HG03064 (cell line): ENCODE measurements around the gene GNGT2.
A peak's percentile ranks its signal among the peaks of the same experiment; 100 is the strongest.

Experiments used
- ATAC-seq: cut with Tn5 transposase; IDR thresholded peaks from one replicate; pipeline ENCODE4 v1.9.1; 2021; ENCODE audit warnings: low read depth; ENCODE audit not compliant: unreplicated experiment

The GNGT2 gene

DNA sequence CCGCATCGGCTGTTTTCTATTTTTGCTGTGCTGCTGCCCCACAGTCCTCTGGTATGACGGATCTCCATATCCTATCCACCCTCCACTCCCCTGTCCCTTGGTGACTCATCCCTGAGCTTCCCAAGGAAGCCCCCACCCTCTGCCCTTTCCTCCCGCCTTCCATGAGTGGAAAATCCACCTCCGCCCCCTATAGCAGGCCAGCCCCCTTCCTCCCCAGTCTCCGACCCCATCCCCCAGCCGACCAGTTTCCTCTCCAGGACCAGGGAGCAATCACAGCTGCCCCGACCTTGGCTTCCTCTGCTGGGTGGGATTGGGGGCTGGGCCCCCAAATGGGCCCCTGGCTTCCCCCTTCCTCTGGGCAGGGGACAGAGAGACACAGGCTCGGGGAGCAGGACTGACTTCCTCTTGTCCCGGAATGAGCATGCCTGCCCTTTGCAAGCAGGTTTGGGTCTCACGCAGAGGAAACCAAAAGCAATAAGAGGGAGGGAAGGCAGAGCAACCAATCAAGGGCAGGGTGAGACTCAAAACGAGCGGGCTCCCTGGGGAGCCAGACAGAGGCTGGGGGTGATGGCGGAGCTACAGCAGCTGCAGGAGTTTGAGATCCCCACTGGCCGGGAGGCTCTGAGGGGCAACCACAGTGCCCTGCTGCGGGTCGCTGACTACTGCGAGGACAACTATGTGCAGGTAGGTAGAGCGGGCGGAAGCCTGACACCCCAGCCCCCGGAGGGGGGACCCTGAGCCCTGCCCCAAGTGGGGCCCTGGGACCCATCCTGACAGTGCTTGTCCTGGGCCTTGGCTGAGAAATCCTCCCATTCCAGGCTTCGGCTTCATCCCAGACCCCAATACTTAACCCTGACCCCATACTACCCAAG, at the start of gene GNGT2, which contains the start of gene ABI3:
GNGT2 (minus strand) TSS at position 417 of the 872 bp plus-strand sequence. CDS start 3,152 bp downstream, outside the sequence.
ABI3 (plus strand) TSS at position 550 of the 872 bp plus-strand sequence; CDS start at position 568, 18 bp downstream.
- peak; percentile 47 for ATAC-seq

DNA sequence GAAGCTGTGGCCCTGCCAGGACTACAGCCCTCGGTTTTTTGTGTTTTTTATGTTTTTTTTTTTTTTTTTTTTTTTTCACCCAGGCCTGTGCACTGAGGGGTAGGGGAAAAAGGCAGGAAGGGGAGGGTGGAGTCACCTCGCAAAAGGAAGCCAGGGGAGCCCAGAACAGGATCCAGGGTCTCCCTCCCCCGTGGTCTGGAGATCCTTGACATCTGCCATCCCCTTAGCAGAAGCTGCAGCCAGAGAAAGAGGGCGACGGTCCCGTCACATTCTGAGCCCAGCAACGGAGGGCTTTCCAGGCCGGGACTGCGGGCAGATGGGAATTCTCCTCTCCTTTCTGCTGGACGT, 49.3 kb upstream of the GNGT2 start:
- no peak for ATAC-seq

DNA sequence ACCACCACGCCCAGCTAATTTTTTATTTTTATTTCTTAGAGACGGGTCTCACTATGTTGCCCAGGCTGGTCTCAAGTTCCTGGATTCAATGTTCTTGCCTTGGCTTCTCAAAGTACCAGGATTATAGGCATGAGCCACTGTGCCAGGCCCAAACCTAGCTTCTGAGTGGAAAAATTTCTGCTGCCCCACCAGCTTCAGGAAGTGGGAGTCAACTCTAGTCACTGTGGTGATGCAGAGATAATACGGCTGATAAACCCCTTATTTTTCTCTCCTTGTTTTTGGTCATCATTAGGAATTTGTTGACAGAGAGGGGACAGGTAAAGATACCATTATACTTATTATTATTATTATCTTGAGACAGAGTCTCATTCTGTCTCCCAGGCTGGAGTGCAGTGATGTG, 48.0 kb upstream of the GNGT2 start:
- no peak for ATAC-seq

DNA sequence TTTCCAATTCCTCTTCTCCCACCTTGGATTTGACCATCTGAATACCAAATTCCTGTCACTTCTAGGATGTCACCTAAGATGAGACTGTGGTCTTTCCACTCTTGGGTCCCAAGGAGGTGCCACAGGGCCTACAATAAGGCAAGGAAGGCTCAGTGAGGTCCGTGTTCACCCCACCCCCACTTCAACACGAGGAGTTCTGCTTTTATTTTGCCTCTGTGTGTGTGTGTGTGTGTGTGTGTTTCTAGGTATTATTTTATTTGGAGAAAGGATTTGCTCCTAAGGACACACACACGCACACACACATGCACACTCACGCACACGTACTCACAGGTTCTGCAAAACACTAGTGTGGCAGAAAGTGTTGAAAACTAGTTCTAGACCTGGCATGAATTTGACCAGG, 44.8 kb upstream of the GNGT2 start:
- no peak for ATAC-seq

DNA sequence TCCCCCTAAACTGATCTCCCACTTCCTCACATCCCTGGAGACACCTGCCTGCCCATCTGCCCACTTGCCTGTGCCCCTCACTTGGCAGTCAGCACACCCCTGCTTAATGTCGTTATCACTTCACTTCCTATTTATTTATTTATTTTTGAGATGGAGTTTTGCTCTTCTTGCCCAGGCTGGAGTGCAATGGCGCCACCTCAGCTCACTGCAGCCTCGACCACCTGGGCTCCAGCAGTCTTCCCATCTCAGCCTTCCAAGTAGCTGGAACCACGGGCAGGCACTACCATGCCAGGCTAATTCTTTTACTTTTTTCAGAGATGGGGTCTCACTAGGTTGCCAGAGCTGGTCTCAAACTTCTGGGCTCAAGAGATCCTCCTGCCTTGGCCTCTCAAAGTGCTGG, 43.7 kb upstream of the GNGT2 start:
- no peak for ATAC-seq

DNA sequence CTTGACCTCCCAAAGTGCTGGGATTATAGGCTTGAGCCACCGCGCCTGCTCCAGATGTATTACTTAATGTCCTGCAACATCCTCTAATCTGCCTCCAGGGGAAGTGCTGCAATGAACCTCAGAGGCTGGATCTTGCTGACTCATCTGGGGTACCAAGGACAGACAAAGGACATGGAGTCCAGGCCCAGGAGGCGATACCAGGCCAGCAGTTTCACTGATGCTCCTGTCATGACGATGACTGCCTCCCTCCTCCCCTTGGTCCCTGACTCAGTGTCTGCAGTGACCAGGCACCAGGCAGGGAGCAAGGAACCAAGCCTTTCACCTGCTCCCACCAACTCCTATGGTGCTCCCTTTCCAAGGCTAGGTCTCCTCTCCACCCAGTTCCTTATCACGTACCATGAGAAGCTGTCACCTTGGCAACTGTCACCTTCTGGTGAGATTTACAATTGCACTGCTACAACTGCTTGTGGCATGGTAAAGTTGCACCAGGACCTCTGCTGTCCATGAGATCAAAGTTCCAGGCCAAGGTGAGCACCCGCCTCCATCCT, 41.8 kb upstream of the GNGT2 start:
- no peak for ATAC-seq

DNA sequence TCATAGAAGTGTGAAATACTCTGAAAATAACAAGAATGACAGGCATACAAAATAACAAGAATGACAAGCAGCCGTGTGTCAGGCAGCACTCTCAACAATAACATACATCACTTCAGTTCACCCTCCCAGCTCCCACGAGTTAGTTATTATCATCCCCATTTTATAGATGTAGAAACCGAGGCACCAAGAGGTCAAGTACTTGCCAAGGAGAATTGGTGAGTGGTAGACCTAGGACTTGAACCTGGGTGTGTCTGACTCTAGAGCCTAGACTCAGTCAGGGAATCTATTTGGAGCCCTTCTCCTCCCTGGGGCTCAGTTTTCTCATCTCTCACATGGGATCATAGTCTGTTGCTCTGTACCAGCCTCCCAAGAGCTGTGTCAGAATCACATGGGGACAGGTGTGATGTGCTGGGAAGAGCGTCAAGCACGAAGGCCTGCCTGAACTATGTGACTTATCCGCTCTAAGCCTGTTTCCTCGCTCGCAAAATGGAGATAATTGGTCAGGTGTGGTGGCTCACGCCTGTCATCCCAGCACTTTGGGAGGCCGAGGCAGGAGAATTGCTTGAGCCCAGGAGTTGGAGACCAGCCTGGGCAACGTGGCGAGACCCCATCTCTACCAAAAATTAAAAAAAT, 39.6 kb upstream of the GNGT2 start:
- no peak for ATAC-seq

DNA sequence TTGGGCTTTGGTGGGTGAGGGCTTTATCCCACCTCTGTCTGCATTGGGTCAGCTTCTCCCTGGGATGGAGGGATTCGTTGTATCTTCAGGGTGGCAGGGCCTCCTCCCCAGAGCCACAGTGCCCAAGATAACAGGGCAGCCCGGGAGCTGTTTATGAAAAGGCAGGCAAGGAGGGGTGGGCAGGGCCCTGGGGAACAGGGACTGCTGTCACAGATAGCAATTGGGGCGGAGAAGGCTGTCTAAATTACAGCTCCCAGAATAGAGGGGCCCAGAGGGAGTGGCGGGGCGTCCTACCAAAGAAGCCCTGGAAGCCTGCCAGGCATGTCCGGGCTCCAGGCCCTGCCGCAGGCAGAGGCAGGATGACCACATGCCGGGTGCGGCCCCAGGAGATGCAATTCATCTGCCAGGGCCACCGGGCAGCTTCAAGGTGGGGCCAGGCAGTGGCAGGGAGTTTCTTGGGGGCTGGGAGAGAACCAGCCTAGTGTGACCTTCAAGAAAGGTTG, 39.0 kb upstream of the GNGT2 start:
- ATAC-seq: no peak

DNA sequence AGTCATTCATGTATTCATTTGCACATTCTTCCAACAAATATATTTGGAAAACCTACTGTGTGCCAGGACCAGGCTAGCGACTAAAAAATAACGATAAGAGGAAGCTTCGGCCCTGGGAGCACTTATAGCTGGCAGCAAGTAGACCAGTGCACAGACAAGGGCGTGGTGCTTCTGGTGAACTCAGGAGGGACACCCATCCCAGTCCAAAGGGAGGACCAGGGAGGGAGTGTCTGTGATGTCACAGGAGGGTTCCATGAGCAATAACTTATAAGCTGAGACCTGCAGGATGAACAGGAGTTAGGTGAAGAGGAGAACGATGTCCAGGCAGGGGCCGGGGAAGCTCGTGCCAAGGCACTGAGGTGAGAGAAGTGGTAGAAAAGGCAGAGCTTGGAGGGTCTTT, 37.6 kb upstream of the GNGT2 start:
- no peak for ATAC-seq

DNA sequence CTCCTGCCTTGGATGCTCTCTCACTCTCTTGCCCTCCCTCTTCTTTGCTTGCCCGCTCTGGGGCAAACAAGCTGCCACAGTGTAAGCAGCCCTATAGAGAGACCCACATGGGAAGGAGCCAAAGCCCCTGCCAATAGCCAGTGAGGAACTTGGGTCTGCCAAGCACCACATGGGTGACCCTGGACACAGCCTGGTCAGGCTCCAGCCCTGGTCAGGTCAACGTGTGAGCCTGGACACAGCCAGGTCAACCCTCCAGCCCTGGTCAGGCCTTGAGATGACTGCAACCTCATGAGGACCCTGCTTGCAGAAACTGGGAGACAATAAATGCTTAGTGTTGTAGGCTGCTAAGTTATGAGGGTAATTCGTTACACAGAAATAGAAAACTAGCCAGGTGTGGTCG, 34.5 kb upstream of the GNGT2 start:
- no peak for ATAC-seq

DNA sequence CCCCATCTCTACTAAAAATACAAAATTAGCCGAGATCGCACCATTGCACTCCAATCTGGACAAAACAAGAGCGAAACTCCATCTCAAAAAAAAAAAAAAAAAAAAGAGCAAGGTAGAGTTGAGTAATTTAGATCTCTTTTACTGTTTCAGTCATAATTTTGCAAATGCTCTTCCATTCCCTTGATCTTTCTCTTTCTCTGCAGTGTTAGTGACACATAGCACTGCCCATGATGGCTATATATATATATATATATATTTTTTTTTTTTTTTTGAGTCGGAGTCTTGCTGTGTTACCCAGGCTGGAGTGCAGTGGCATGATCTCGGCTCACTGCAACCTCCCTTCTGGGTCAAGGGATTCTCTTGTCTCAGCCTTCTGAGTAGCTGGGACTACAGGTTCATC, 32.4 kb upstream of the GNGT2 start:
- no peak for ATAC-seq

DNA sequence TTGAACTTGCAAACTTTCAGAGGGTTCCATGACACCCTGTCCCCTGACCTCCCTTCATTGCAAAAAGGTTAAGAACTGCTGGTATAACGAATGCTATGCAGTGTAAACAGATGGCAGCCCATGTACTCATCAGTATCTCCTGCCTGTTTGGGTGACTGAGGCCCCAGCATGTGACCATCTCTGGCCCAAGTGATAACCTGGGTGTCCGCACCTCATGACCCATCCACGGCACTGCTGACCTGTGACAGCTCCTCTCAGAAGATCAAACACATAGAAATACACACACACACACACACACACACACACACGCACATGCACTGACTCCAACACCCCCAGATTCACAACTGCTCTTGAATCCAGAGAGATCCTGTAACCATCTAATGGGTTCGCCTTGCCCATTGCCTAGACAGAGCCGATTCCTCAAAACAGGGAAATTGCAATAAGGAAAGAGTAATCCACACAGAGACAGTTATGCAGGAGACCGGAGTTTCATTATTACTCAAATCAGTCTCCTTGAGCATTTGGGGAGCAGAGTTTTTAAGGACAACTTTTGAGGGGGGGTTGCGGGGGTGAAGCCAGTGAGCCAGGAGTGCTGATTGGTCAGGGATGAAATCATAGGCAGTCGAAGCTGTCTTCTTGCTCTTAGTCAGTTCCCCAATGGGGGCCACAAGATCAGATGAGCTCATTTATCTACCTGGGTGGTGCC, 31.5 kb upstream of the GNGT2 start:
- ATAC-seq: no peak

DNA sequence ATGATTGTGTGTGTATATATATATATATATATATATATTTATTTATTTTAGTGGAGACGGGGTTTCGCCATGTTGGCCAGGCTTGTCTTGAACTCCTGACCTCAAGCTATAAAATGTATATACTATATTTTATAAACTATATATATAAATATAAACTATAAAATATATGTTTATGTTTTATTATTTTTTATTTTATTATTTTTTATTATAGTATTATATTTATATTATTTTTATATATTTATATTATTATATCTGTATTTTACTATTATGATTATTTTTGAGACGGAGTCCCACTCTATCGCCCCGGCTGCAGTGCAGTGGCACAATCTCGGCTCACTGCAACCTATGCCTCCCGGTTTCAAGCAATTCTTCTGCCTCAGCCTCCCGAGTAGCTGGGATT, 30.7 kb upstream of the GNGT2 start:
- ATAC-seq: no peak

DNA sequence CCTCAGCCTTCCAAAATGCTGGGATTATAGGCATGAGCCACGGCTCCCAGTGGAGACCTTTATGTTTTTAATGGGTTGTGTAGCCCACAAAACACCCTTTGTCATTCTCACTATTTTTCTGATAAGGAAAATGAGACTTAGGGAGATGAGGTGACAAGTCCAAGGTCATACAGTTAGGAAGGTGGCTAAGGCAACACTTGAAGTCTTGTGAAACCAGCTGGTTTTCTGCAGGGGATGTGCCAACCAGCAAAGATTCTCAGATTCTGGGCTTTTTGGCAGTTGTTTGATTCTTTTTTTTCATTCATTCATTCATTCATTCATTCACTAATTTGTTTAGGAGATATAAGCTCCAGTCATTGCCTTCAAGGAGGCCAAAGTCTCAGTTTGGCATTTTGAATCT, 30.2 kb upstream of the GNGT2 start:
- ATAC-seq: no peak

DNA sequence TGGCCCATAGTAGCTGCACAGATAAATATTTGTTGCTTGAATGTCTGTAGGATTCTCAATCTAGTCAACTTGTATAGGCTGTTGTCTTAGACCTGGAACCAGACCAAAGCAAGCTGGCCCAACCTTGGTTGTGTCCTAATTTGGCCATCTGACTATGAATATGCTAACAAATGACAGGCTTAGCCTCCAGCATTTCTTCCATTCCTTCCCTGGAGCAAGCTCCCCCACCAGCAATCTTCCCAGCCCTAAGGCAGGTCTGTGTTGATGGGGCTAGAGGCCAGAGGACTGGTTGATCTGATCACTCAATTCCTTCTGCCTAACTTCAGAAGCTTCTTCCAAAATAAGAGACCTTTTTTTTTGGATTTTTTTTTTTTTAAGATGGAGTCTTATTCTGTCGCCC, 29.6 kb upstream of the GNGT2 start:
- no peak for ATAC-seq

DNA sequence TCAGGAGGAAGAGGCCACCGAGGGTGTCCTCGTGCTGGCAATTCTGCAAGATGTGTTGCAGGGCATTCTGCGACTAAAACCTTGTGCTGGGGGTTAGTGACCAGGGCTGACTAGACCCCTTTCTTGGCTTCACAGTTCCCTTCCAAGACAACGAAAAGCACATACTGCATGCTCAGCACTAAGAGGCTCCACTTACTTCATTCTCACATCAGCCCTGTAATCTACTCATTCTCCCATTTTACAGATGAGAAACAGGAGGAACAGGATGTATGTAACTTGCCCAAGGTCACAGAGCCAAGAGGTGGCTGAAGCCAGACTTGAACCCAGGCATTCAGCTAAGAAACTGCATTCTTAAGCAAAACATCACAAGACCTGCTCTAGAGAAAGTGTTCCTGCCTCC, 25.5 kb upstream of the GNGT2 start:
- no peak for ATAC-seq

DNA sequence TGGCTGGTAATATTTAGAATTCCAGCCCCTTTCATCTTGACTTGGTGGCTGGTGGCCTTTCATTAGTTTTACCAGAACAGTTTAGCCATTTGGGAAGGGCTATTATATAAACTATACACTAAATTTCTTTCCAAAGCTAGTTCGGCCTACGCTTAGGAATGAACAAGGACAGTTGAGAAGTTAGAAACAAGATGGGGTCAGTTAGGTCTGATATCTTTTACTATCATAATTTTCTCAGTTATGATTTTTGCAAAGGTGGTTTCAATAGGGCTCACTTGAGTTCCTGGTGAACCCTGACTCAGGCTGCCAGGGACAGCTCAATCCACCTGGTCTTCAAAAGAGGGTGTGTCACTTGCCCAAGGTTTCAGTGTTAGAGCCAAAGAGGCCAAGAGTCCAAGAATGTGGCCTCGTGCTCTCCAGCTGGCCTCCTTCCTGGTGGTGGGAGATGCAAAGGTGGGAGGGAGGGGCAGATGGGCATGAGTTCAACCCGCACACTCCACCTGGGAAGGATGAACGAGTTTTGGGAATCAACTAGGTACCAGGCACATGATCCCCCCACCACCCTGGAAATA, 24.2 kb upstream of the GNGT2 start:
- ATAC-seq: no peak

DNA sequence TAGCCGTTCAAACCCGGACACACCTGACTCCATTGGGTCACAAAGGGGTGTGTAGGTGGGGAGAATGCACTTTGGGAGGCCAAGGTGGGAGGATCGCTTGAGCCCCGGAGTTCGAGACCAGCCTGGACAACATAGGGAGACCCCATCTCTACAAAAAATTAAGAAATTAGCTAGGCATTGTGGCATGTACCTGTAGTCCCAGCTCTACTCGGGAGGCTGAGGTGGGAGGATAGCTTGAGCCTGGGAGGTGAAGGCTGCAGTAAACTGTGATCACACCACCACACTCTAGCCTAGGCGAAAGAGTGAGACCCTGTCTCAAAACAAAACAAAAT, 21.2 kb upstream of the GNGT2 start:
- ATAC-seq: no peak

DNA sequence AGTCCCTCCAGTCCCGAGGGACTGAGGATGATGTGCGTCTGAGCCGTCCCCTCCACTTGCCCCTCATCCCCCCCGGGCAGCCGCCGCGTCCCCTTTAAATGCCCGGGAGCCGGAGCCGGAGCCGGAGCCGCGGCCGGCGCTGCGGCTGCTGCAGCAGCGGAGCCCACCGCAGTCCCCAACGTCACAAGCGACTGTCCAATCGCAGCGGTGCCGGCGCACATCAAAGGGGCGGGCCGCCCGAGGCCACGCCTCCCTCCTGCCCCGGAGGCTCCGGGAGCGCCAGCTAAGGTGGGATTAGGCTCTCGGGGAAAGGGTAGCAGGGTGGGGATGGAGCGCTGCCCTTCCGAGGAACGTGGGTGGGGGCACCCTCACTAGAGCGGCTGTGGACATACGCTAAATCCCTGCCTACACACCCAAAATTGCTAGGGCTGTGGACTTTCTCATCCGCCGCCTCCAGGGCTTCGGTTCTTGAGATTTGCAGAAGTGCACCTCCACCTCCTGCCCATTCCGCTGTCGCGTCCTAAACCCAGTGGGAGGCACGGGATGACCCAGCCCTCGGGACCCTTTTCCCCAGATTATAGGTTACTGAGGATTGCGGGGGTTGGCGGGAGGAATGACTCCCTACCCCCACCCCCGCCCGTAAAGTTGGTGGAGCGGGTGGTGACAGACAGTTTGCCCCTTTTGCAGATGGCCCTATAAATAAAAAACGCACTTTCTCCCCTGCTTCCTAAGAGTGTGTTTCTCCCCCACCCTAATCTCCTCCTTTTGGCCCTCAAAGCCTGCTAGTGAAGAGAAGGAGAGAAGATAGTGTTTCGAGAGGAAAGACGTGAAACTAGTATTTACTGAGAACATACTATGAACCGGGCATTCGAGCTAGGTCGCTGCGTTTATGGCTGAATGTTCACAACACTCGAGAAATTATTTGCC, 20.5 kb upstream of the GNGT2 start, which contains the start of gene PHOSPHO1:
PHOSPHO1 (minus strand) TSS at position 152 of the 927 bp plus-strand sequence. CDS start 4,096 bp downstream, outside the sequence.
- ATAC-seq: peak; percentile 73
